IMR-90 (cell line): Measurements from ENCODE around the gene LAMTOR3.

Experiments
- BHLHE40 ChIP-seq: fragments of 150-350 bp; IDR thresholded peaks from 2 replicates; pipeline ENCODE4 v1.6.1; 2016; ENCODE audit warnings: mild to moderate bottlenecking, low read depth, low read length
- CHD1 ChIP-seq: IDR thresholded peaks from 2 replicates; pipeline ENCODE4 v1.6.1; 2012; ENCODE audit warnings: low read depth, low read length, improper control_type of control experiment
- FOS ChIP-seq: fragments of 150-350 bp; IDR thresholded peaks from 2 replicates; pipeline ENCODE4 v1.6.1; 2016; ENCODE audit warnings: low read depth, low read length
- MXI1 ChIP-seq: IDR thresholded peaks from 2 replicates; pipeline ENCODE4 v1.6.1; 2012; ENCODE audit warnings: low read depth, mild to moderate bottlenecking, low read length, moderate library complexity, borderline replicate concordance
- POLR2A ChIP-seq: IDR thresholded peaks from 2 replicates; pipeline ENCODE4 v1.6.1; 2012; ENCODE audit warnings: mild to moderate bottlenecking, low read depth, low read length
- RCOR1 ChIP-seq: IDR thresholded peaks from 2 replicates; pipeline ENCODE4 v1.6.1; 2012; ENCODE audit warnings: mild to moderate bottlenecking, low read length, improper control_type of control experiment; ENCODE audit not compliant: insufficient replicate concordance
- SMC3 ChIP-seq: fragments of 150-350 bp; IDR thresholded peaks from 2 replicates; pipeline ENCODE4 v1.6.1; 2016; ENCODE audit warnings: low read depth, mild to moderate bottlenecking, antibody characterized with exemption, low read length, moderate library complexity
- TF ChIP-seq, protein P1 (sequence below): conservative IDR thresholded peaks from 2 replicates; pipeline ENCODE4 v1.5.1; 2012; ENCODE audit warnings: mild to moderate bottlenecking, low read depth, low read length, improper control_type of control experiment
- TF ChIP-seq, protein P2 (sequence below): fragments of 150-350 bp; IDR thresholded peaks from 2 replicates; pipeline ENCODE4 v1.6.1; 2016; ENCODE audit warnings: low read depth, mild to moderate bottlenecking, low read length, moderate library complexity, borderline replicate concordance

DNA sequence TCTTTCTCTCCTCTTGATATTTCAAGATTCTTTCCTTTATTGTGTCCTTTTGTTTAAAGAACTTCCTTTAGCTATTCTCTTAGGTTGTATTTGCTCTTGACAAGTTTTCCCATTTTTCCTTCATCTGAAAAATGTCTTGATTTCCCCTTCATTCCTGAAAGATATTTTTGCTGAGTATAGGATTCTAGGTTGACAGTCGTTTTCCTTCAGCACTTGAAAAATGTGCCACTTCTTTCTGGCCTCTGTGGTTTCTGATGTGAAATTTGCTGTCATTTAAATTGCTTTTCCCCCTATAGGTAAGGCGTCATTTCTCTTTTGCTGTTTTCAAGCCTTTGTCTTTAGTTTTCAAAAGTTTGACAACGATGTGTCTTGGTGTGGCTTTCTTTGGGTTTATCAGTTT lies 23.3 kb upstream of the LAMTOR3 start:
- TF ChIP-seq POLR2A (no peak), RCOR1 (no peak), BHLHE40 (no peak), FOS (no peak), CHD1 (no peak), MXI1 (no peak), SMC3 (no peak)
- TF ChIP-seq, protein P1, sequence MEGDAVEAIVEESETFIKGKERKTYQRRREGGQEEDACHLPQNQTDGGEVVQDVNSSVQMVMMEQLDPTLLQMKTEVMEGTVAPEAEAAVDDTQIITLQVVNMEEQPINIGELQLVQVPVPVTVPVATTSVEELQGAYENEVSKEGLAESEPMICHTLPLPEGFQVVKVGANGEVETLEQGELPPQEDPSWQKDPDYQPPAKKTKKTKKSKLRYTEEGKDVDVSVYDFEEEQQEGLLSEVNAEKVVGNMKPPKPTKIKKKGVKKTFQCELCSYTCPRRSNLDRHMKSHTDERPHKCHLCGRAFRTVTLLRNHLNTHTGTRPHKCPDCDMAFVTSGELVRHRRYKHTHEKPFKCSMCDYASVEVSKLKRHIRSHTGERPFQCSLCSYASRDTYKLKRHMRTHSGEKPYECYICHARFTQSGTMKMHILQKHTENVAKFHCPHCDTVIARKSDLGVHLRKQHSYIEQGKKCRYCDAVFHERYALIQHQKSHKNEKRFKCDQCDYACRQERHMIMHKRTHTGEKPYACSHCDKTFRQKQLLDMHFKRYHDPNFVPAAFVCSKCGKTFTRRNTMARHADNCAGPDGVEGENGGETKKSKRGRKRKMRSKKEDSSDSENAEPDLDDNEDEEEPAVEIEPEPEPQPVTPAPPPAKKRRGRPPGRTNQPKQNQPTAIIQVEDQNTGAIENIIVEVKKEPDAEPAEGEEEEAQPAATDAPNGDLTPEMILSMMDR = no peak
- TF ChIP-seq, protein P2, sequence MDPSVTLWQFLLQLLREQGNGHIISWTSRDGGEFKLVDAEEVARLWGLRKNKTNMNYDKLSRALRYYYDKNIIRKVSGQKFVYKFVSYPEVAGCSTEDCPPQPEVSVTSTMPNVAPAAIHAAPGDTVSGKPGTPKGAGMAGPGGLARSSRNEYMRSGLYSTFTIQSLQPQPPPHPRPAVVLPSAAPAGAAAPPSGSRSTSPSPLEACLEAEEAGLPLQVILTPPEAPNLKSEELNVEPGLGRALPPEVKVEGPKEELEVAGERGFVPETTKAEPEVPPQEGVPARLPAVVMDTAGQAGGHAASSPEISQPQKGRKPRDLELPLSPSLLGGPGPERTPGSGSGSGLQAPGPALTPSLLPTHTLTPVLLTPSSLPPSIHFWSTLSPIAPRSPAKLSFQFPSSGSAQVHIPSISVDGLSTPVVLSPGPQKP = no peak
